Measurements from ENCODE around the gene BLCAP.

BLCAP gene

DNA sequence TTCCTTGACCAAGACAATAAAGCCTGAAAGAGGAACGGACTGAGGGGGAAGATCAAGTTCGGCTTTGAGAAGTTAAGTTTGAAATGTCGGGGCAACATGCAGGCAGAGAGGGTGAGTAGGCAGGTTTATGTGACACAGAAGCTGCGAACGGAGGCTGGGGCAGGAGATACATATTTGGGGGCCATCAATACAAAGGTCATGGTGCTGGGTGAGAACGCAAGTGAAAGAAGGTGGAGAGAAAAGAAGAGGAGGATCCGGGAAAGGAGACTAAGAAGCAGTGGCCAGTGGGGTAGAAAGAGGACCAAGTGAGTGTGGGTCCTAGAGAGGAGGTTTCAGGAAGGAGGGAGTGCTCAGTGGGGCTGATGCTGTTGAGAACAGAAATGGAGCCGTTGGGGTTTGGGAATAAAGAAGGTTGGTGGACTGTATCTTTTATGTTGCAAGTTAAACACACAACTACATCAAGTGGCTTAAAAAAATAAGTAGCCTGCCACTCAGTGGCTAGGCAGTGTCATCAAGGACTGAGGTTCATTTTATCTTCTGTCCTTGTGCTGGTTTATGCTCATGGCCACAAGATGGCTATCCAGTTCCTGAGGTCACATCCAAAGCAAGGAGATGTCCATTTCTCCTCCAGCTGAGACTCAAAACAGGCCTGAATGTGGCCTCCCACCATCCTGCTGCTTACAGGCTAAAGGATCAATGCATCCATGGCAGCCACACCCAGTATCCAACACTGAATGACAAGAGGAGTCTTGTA, 1.7 kb upstream of the BLCAP start:
- DNase-seq (ENCODE audit: low read depth): no peak

- DNase-seq (ENCODE audit: low read depth): no peak
These were observed 954 bp upstream of the BLCAP start for GRCh38 chr20:37528446-37529213.

DNA sequence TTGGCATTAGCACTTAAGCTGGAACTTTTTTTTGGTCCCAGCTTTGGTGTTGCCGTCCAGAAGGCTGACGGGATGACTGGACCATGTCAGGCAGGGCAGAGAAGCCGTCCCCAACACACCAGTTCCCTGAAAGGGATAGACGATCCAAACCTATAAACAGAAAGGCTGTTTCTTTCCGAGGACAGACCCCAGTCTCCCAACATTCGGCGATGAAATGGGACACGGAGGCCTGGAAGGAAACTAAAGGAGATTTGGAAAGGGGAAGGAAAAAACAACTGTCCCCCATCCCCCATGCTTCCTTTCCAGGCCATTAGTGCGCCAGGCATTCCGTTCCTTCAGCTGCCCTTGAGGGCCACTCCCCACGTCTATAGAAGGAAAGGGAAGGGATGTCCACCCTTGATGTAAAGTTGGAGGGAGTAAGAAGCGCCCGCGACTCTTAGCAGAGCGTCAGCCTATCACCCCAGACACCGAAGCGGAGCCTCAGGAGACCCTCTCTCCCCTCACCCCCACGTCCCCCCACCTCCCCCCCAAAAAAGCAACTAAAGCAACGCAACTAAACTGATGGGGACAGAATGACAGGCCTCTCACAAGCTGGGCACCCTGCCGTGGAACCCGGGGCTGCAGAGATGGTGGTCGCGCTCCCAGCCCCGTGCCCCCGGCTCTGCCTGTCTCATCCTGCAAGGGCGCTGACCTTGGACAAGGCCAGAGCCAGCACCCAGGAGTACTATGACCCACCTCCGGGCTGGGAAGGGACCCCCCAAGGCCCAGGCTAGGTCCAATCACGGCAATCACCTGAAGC, 638 bp downstream of the BLCAP start:
- DNase-seq (ENCODE audit: low read depth): no peak

GRCh38 chr20:37526238-37526838, 1.3 kb downstream of the BLCAP start:
- DNase-seq (ENCODE audit: low read depth): no peak

DNA sequence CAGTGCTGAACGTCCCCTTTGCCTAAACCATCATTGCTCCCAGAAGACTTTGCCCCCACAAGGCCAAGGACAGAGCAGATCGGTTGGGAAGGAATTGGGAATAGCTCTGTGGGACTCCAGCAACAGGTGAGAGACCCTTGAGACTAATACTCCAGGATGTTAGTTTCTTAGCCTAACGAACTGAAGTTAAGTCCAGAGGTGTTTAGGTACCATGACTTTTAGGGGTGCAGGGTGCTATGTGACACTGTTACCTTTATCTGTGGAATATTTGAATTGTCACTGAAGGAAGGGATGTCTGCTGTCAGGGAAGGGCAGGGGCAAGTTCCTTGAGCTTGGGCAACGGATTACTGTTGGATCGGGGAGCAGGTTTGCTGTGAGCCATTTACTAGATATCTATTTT, 1.9 kb downstream of the BLCAP start:
- DNase-seq (ENCODE audit: low read depth): no peak

DNA sequence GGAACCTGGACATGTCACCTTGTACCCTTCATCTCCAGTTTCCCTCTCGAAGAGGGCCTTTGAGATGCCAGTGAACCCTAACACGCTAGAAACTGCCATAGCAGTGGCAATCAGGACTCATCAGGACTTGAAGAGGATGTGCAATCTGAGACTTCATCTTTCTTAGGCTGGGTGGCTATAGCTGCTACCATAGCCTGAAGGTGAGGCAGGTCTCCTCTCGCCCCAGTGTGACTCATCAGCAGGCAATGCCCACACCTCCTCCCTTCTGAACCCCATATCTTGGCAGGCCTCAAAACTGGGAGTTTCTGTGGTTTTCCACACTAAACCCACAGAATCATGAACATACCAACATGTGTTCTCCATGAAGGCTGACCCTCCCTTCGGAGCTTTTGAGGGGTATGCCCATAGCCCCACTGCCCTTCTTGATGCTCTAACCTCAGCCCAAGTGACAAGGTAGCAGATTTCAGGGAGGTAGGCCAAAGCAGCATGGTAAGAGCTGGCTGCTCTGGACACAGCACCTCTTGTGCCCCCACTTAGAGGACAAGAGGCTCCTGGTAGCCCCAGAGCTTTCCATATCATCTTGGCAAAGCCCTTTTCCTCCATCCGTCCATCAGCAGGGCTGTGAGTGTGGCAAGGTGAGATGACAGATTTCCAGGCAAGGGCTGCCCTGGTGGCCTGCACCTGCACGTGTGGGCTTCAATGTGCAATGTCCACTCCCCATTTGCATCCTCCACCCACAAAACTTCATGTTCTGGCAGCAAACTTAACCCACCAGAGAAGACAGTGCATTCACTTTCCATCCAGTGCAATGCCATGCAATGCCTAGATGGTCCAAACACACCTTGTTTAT, 2.6 kb downstream of the BLCAP start:
- DNase-seq (ENCODE audit: low read depth): no peak

DNA sequence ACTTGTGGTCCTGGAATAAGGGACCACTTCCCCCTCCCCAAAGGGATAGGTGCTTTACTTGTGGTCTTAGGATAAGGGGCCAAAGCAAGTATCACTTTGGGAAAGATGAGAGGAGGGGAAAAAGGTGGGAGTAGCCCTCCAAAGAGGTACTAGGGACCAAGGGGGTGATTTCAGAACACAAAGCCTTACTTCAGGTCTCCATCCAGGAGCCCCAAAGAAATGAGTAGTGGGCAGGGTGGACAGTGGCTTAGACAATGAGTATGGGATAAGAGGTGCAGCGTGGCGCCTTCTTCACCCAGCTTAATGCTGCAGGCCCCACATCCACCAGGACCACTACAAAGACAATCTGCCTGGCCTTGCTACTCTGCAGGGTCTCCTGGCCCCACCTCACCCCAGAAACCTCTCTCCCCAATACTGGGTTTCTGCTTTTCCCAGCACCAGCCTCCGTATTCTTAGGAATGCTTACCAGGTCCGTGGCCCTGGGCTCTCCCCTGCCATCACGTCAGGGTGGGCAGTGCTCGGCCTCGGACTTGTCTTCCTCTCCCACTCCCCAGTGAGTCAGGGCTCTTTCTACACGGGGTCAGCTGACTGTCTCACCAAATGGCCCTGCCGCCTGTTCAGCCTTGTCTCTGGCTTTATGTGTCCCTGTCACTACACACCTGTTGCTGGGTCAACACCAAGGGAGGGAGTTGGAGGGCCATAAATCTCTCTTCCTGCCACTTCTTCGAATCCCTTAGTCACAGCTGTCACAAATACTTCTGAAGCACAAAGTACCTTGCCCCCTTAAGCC, 3.6 kb downstream of the BLCAP start:
- DNase-seq (ENCODE audit: low read depth): no peak

- no peak for DNase-seq (ENCODE audit: low read depth)
These were observed 4.7 kb downstream of the BLCAP start for GRCh38 chr20:37523012-37523391.

- DNase-seq (ENCODE audit: low read depth): no peak
These were observed 5.2 kb downstream of the BLCAP start for GRCh38 chr20:37522260-37523011.

DNA sequence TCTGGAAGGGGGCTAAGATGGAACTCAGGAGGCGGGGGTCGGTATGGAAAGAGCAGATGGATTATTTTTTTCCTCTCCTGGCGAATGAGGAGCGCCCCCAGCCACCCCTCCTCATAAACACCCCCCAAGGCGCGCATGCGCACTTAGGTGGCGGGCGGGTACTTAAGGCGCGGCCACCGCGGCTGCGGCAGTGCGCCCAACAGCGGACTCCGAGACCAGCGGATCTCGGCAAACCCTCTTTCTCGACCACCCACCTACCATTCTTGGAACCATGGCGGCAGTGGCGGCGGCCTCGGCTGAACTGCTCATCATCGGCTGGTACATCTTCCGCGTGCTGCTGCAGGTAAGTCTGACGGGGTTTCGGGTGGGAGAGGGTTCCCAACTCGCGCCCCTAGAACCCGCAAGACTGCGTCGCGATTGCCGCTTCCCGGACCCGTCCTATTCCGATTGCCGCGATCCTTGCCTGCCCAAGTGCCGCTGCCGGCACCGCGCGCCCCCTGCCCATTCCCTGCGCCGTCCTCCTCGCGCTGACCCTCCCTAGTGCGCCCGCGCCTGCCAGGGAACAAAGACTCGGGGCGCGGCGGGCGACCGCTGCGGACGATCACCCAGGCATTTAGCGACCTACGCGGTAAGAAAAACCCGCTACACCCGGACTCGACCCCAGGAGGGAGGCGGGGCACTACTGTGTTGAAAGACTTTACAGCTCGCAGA, 6.5 kb downstream of the BLCAP start, which contains the start of gene NNAT:
TSS of gene NNAT (plus strand) at position 190 of the 711 bp plus-strand sequence. CDS start at position 272, 82 bp downstream.
- no peak for DNase-seq (ENCODE audit: low read depth)

- DNase-seq (ENCODE audit: low read depth): no peak
These were observed 7.2 kb downstream of the BLCAP start for GRCh38 chr20:37520419-37520955.

DNA sequence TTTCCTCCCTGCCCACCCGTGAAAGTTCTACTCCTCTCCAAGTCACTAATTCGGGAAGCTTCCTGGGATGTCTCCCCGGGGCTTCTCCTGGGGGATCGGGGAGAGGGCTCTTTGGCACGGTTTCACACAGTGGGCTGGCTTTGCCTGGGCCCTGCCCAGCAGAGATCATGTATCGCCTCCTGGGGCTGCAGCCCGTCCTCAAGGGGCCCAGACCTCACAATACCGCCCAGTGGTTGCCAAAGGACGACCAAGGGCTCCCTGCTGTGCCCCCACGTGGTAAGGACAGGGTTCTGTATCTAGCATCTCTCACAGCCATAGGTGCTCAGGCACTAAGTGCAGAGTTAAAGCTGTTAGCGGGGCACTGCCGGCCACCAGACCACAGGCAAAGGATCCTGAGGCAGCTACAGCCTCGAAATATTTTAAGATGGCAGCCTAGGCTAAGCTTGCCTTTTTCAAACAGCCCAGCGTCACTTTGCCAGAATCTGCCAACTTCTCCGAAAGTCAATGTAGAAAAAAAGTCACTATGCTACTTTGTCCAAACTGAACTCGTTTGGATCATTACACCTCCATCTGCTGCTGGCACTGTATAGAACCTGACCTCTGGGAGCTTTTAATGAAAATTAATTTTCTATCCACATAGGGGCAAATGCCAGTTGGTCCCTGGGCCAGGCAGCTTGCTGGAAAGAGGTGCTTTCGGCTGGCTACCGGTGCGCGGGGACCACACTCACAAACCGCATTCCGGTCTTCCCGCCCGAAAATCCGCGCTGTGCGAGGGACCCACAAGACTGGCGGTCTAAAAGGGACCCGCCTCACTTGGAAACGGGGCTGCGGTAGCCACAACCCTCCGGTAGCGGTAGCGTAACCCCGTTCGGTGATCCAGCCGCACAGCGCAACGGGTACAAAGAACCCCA, 7.9 kb downstream of the BLCAP start:
- DNase-seq (ENCODE audit: low read depth): no peak

GRCh38 chr20:37518606-37519507, 8.8 kb downstream of the BLCAP start:
- DNase-seq (ENCODE audit: low read depth): no peak

DNA sequence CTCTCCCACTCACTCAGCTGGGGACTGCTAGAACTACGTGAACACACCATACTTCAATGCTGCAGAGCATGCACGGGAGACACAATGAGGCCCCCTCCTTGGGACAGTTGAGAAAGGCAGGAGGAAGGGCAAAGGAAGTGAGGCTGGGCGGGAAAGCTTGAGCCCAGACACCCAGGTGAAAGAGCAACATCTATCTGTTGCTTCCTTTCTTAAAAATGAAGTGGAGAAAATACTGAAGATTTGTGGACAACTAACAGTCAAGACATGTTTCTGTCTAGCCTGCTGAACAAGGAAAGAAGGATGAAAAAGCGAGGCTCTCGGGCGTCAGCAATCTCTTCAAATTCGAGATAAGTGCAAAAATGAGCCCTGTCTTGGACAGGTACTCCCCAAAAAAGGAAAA, 9.6 kb downstream of the BLCAP start:
- no peak for DNase-seq (ENCODE audit: low read depth)

- DNase-seq (ENCODE audit: low read depth): no peak
These were observed 10.6 kb downstream of the BLCAP start for GRCh38 chr20:37516811-37517750.
